ENCODE data around the gene HSPB7. TPM values are rescaled to one million over a fixed set of nuclear protein-coding genes. Genes with fewer than 3 reads are reported as not detected.

HSPB7 gene
- total and polyA plus RNA-seq, 2 experiments from 2014 or later, result 0.13 TPM; not detected in 1

- H3K4me3 Mint-ChIP-seq, result no peak overlapping the region
- peak; percentile 87 for ATAC-seq
- no peaks in the 10 kb centered on the region for H3K27me3 ChIP-seq (ENCODE audit: insufficient read depth)
- TF ChIP-seq, protein P1, sequence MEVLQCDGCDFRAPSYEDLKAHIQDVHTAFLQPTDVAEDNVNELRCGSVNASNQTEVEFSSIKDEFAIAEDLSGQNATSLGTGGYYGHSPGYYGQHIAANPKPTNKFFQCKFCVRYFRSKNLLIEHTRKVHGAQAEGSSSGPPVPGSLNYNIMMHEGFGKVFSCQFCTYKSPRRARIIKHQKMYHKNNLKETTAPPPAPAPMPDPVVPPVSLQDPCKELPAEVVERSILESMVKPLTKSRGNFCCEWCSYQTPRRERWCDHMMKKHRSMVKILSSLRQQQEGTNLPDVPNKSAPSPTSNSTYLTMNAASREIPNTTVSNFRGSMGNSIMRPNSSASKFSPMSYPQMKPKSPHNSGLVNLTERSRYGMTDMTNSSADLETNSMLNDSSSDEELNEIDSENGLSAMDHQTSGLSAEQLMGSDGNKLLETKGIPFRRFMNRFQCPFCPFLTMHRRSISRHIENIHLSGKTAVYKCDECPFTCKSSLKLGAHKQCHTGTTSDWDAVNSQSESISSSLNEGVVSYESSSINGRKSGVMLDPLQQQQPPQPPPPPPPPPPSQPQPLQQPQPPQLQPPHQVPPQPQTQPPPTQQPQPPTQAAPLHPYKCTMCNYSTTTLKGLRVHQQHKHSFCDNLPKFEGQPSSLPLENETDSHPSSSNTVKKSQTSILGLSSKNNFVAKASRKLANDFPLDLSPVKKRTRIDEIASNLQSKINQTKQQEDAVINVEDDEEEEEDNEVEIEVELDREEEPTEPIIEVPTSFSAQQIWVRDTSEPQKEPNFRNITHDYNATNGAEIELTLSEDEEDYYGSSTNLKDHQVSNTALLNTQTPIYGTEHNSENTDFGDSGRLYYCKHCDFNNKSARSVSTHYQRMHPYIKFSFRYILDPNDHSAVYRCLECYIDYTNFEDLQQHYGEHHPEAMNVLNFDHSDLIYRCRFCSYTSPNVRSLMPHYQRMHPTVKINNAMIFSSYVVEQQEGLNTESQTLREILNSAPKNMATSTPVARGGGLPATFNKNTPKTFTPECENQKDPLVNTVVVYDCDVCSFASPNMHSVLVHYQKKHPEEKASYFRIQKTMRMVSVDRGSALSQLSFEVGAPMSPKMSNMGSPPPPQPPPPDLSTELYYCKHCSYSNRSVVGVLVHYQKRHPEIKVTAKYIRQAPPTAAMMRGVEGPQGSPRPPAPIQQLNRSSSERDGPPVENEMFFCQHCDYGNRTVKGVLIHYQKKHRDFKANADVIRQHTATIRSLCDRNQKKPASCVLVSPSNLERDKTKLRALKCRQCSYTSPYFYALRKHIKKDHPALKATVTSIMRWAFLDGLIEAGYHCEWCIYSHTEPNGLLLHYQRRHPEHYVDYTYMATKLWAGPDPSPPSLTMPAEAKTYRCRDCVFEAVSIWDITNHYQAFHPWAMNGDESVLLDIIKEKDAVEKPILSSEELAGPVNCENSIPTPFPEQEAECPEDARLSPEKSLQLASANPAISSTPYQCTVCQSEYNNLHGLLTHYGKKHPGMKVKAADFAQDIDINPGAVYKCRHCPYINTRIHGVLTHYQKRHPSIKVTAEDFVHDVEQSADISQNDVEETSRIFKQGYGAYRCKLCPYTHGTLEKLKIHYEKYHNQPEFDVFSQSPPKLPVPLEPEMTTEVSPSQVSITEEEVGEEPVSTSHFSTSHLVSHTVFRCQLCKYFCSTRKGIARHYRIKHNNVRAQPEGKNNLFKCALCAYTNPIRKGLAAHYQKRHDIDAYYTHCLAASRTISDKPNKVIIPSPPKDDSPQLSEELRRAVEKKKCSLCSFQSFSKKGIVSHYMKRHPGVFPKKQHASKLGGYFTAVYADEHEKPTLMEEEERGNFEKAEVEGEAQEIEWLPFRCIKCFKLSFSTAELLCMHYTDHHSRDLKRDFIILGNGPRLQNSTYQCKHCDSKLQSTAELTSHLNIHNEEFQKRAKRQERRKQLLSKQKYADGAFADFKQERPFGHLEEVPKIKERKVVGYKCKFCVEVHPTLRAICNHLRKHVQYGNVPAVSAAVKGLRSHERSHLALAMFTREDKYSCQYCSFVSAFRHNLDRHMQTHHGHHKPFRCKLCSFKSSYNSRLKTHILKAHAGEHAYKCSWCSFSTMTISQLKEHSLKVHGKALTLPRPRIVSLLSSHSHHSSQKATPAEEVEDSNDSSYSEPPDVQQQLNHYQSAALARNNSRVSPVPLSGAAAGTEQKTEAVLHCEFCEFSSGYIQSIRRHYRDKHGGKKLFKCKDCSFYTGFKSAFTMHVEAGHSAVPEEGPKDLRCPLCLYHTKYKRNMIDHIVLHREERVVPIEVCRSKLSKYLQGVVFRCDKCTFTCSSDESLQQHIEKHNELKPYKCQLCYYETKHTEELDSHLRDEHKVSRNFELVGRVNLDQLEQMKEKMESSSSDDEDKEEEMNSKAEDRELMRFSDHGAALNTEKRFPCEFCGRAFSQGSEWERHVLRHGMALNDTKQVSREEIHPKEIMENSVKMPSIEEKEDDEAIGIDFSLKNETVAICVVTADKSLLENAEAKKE (CRISPR knock-in tag; IDR thresholded peaks at IDR 0.05), result no peak
- TF ChIP-seq ZNF331 (CRISPR knock-in tag; IDR thresholded peaks at IDR 0.05; ENCODE audit: low read depth) (no peak), NANOG (IDR thresholded peaks at IDR 0.05; ENCODE audit: borderline replicate concordance) (no peak), JUNB (IDR thresholded peaks at IDR 0.05; ENCODE audit: unreplicated experiment) (no peak), EZH2 (IDR thresholded peaks at IDR 0.05; ENCODE audit: low read depth, unreplicated experiment) (no peak), EZH2phosphoT487 (IDR thresholded peaks at IDR 0.05; ENCODE audit: unreplicated experiment) (no peak), CTCF (conservative IDR thresholded peaks at IDR 0.05; ENCODE audit: low read depth in 2 of 2) (peak; percentile 49 to 79)
- TF ChIP-seq, protein P2, sequence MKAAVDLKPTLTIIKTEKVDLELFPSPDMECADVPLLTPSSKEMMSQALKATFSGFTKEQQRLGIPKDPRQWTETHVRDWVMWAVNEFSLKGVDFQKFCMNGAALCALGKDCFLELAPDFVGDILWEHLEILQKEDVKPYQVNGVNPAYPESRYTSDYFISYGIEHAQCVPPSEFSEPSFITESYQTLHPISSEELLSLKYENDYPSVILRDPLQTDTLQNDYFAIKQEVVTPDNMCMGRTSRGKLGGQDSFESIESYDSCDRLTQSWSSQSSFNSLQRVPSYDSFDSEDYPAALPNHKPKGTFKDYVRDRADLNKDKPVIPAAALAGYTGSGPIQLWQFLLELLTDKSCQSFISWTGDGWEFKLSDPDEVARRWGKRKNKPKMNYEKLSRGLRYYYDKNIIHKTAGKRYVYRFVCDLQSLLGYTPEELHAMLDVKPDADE (IDR thresholded peaks at IDR 0.05), result no peak
- H3K9me2 ChIP-seq (ENCODE audit: insufficient read depth), result no peaks in the 10 kb centered on the region
- peaks cover 7% of the 10 kb centered on the region for H3K27me3 Mint-ChIP-seq (ENCODE audit: insufficient read depth, low read depth, poor library complexity)
- no peaks in the 10 kb centered on the region for H3K36me3 Mint-ChIP-seq (ENCODE audit: low read depth)
- no peak overlapping the region for H3K27ac ChIP-seq (ENCODE audit: low read depth)
- no peaks in the 10 kb centered on the region for H3K9me3 Mint-ChIP-seq
- no peaks in the 10 kb centered on the region for H3F3A ChIP-seq (replicated peaks; ENCODE audit: low read depth)
- H3K4me3 ChIP-seq, result no peak overlapping the region
- no peaks in the 10 kb centered on the region for H3K36me3 ChIP-seq (ENCODE audit: insufficient read depth)
- H3K4me1 ChIP-seq (ENCODE audit: insufficient read depth), result no peaks in the 10 kb centered on the region
- no peak overlapping the region for H3K27ac Mint-ChIP-seq
- H3K4me2 ChIP-seq, result no peak overlapping the region
- H4K20me1 ChIP-seq (replicated peaks; ENCODE audit: insufficient read depth), result no peaks in the 10 kb centered on the region
- H2AFZ ChIP-seq, result no peak overlapping the region
- DNase-seq (ENCODE audit: low spot score), result peak; percentile 61
- H3K4me1 Mint-ChIP-seq, result no peaks in the 10 kb centered on the region
- H3K79me2 ChIP-seq (replicated peaks; ENCODE audit: insufficient read depth), result no peaks in the 10 kb centered on the region
Measured at GRCh38 chr1:15994590-15995351, 23.1 kb downstream of the HSPB7 start.
